Endothelial cell of umbilical vein (primary cell): ENCODE data around the gene SNRNP200. TPM values are rescaled to one million over a fixed set of nuclear protein-coding genes. Genes with fewer than 3 reads are reported as not detected.

Source experiments
- BruUV-seq: library from RNA; stranded (reverse); fragments of 400-500 nt; replicated peaks from 2 replicates; lab custom pipeline; 2021; lab: Mats Ljungman, UMichigan
- CTCF ChIA-PET: fragments of 300-600, 350-600 bp; sonication (Branson Sonifier 250); formaldehyde crosslinking; loops from one replicate; lab custom pipeline; 2021; ENCODE audit warnings: antibody characterized with exemption, inconsistent platforms; lab: Charles Lee
- POLR2A ChIA-PET: fragments of 300-600, 350-600 bp; sonication (Branson Sonifier 250); formaldehyde crosslinking; loops from one replicate; lab custom pipeline; 2021; ENCODE audit warnings: antibody characterized with exemption, inconsistent platforms; lab: Charles Lee
- DNase-seq: peaks from one replicate; pipeline ENCODE4 v3.0.0-alpha.2; 2011; ENCODE audit warnings: low read depth, low spot score
- FAIRE-seq: peaks from 2 replicates; lab custom pipeline; 2011; peaks lifted over from hg19 to GRCh38; lab: Jason Lieb, UNC
- H2AFZ ChIP-seq: 2 replicates; pipeline ENCODE4 v1.6.0; 2012; ENCODE audit warnings: low read depth, low read length, control low read depth, inconsistent platforms
- H3K27ac ChIP-seq: 2 replicates; pipeline ENCODE4 v1.5.1; 2011; ENCODE audit warnings: low read depth, mild to moderate bottlenecking, control low read depth, low read length, moderate library complexity; ENCODE audit not compliant: insufficient read depth
- H3K27me3 ChIP-seq, 2 experiments: 2 replicates each; pipeline versions ENCODE4 v1.6.0 to v1.6.1; 2011; ENCODE audit warnings: low read length in 2 of 2, mixed read lengths in 1 of 2; ENCODE audit not compliant: control insufficient read depth in 2 of 2, insufficient read depth in 2 of 2
- H3K36me3 ChIP-seq, 2 experiments: 2 replicates in 1 of 2; 3 replicates in 1 of 2; pipeline ENCODE4 v1.5.1; 2011; ENCODE audit warnings: low read length in 2 of 2, mild to moderate bottlenecking in 1 of 2, moderate library complexity in 1 of 2; ENCODE audit not compliant: control insufficient read depth in 2 of 2, insufficient read depth in 2 of 2; ENCODE audit errors: extremely low read depth in 1 of 2
- H3K4me1 ChIP-seq: 3 replicates; pipeline ENCODE4 v1.5.1; 2011; ENCODE audit warnings: mild to moderate bottlenecking, low read length; ENCODE audit not compliant: control insufficient read depth, insufficient read depth; ENCODE audit errors: extremely low read depth
- H3K4me2 ChIP-seq: 2 replicates; pipeline ENCODE4 v1.6.1; 2011; ENCODE audit warnings: low read length, control low read depth, mixed read lengths; ENCODE audit not compliant: insufficient read depth
- H3K4me3 ChIP-seq, 3 experiments: fragments of 200-600 bp in 1 of 3; sonication (generic), shearing (Covaris generic) in 1 of 3; replicated peaks in 1 of 3; 2 replicates each; pipeline ENCODE4 v1.5.1; 2011 to 2016; ENCODE audit warnings: control low read depth in 3 of 3, low read length in 3 of 3, mild to moderate bottlenecking in 2 of 3, inconsistent platforms in 1 of 3, low read depth in 1 of 3, moderate library complexity in 1 of 3; ENCODE audit not compliant: insufficient read depth in 1 of 3
- H3K79me2 ChIP-seq: 2 replicates; pipeline ENCODE4 v1.6.0; 2012; ENCODE audit warnings: low read length, inconsistent platforms; ENCODE audit not compliant: control insufficient read depth, insufficient read depth
- H3K9ac ChIP-seq: replicated peaks from 2 replicates; pipeline ENCODE3; 2011; ENCODE audit warnings: low read length, control low read depth; ENCODE audit not compliant: insufficient read depth; ENCODE audit errors: extremely low read depth
- H3K9me1 ChIP-seq: replicated peaks from 3 replicates; pipeline ENCODE4 v1.6.0; 2011; ENCODE audit warnings: mild to moderate bottlenecking, low read length; ENCODE audit not compliant: control insufficient read depth, insufficient read depth; ENCODE audit errors: extremely low read depth
- H3K9me3 ChIP-seq: replicated peaks from 2 replicates; pipeline ENCODE4 v1.5.1; 2012; ENCODE audit warnings: low read length, inconsistent platforms; ENCODE audit not compliant: control insufficient read depth, insufficient read depth
- H4K20me1 ChIP-seq: replicated peaks from 2 replicates; pipeline ENCODE3; 2011; ENCODE audit warnings: mild to moderate bottlenecking, low read length; ENCODE audit not compliant: control insufficient read depth, insufficient read depth; ENCODE audit errors: extremely low read depth
- FOS ChIP-seq: IDR thresholded peaks from 2 replicates; pipeline ENCODE4 v1.6.1; 2011; ENCODE audit warnings: mild to moderate bottlenecking, low read length, moderate library complexity, borderline replicate concordance; ENCODE audit not compliant: insufficient read depth
- GATA2 ChIP-seq: IDR thresholded peaks from 2 replicates; pipeline ENCODE4 v1.7.0; 2011; ENCODE audit warnings: low read depth, mild to moderate bottlenecking, moderate library complexity, mixed read lengths, low read length; ENCODE audit not compliant: insufficient read length, insufficient read depth
- MAX ChIP-seq: IDR thresholded peaks from 2 replicates; pipeline ENCODE4 v1.6.1; 2011; ENCODE audit not compliant: insufficient read depth, insufficient read length
- dilution Hi-C: fragments of 300-500 bp; cut with MboI; formaldehyde crosslinking; loops from one replicate; pipeline ENCODE4 v1.15.0; 2019; ENCODE audit warnings: low sequenced_read_pairs; ENCODE audit not compliant: extremely low pct_ligation_motif_present
- intact Hi-C: fragments of 100-400 bp; cut with micrococcal nuclease; formaldehyde crosslinking; loops from one replicate; pipeline ENCODE4 v1.10.0; 2022
- polyA plus RNA-seq, 4 experiments: library from polyadenylated mRNA; depleted of rRNA in 3 of 4; stranded (reverse) in 3 of 4; unstranded in 1 of 4; fragments of >200 nt; gene quantifications; 2 replicates each; pipeline versions ENCODE4 v1.2.1 to v1.2.3, GENCODE V29; 2011 to 2012; ENCODE audit warnings: missing spikeins in 1 of 4
- total RNA-seq: library from RNA; stranded (reverse); gene quantifications from 2 replicates; pipeline ENCODE4 v1.2.3, GENCODE V29; 2021

Gene SNRNP200
- total and polyA plus RNA-seq, 2 donors (not counting 3 experiments of a cell fraction or from before 2014, with no cell fraction given): 124 to 155 TPM

GRCh38 chr2:96324721-96325040, 19.3 kb upstream of the SNRNP200 start:
- Histone ChIP-seq H3K9me3 (no peaks in the 10 kb centered on the region), H2AFZ (peak overlapping the region; percentile 99), H3K27me3 (peaks cover 10 to 15% of the 10 kb centered on the region in 2 experiments), H4K20me1 (no peaks in the 10 kb centered on the region), H3K4me3 (peak overlapping the region; percentile 56 to 86 (median 63)), H3K4me2 (peak overlapping the region; percentile 89), H3K9me1 (no peaks in the 10 kb centered on the region), H3K79me2 (no peaks in the 10 kb centered on the region), H3K27ac (no peak overlapping the region), H3K9ac (no peak overlapping the region), H3K4me1 (peaks cover 24% of the 10 kb centered on the region), H3K36me3 (no peaks in the 10 kb centered on the region)
- intact Hi-C loops (no loop called here), dilution Hi-C loops (no loop called here)
- DNase-seq: no peak
- TF ChIP-seq GATA2 (no peak), FOS (no peak)
- FAIRE-seq: peak; percentile 63
- CTCF ChIA-PET: interaction anchor here (0.9 to 1.7 kb wide), 4 partner anchors 13 to 229 kb away, joined by 3 to 4 read pairs (median 4); no protein-coding TSS in a partner anchor
- BruUV-seq: no TSS peak
- POLR2A ChIA-PET: interaction anchor here (1.0 kb wide), 1 partner anchor 11 kb away, joined by 5 read pairs; the partner anchor contains the start of gene NCAPH

- H3K27me3 ChIP-seq: peaks cover 10 to 15% of the 10 kb centered on the region in 2 experiments
- intact Hi-C loops (no loop called here), dilution Hi-C loops (no loop called here)
- ChIA-PET CTCF (no interaction called here), POLR2A (no interaction called here)
- no peak overlapping the region for H2AFZ ChIP-seq
- no peaks in the 10 kb centered on the region for H3K9me3 ChIP-seq
- peaks cover 24% of the 10 kb centered on the region for H3K4me1 ChIP-seq
- H3K9me1 ChIP-seq: no peaks in the 10 kb centered on the region
- FAIRE-seq: no peak
- no peaks in the 10 kb centered on the region for H3K36me3 ChIP-seq
- H3K79me2 ChIP-seq: no peaks in the 10 kb centered on the region
- no peak overlapping the region for H3K9ac ChIP-seq
- H4K20me1 ChIP-seq: no peaks in the 10 kb centered on the region
- BruUV-seq: no TSS peak
- DNase-seq: no peak
- H3K27ac ChIP-seq: no peak overlapping the region
- no peak overlapping the region for H3K4me2 ChIP-seq
- TF ChIP-seq FOS (no peak), MAX (no peak)
- no peak overlapping the region for H3K4me3 ChIP-seq
These were observed 18.5 kb upstream of the SNRNP200 start for GRCh38 chr2:96323849-96324248.
